Astrocyte of the cerebellum (primary cell): ENCODE data around the gene TCERG1L.

Experiments used
- DNase-seq: peaks from one replicate; pipeline ENCODE4 v3.0.0-alpha.2; 2011; ENCODE audit warnings: low read depth
- H3K4me3 ChIP-seq: 2 replicates; pipeline ENCODE4 v1.5.1; 2011; ENCODE audit warnings: mild to moderate bottlenecking, low read depth, low read length, moderate library complexity
- in situ Hi-C: cut with HindIII; loops from 2 replicates; pipeline ENCODE4 v1.10.0; 2017; ENCODE audit warnings: low sequenced_read_pairs
- TF ChIP-seq, protein P1 (sequence below): IDR thresholded peaks from 2 replicates; pipeline ENCODE4 v1.5.1; 2012; ENCODE audit warnings: low read length, low read depth, moderate library complexity, mild to moderate bottlenecking; ENCODE audit errors: missing control alignments

The TCERG1L gene

DNA sequence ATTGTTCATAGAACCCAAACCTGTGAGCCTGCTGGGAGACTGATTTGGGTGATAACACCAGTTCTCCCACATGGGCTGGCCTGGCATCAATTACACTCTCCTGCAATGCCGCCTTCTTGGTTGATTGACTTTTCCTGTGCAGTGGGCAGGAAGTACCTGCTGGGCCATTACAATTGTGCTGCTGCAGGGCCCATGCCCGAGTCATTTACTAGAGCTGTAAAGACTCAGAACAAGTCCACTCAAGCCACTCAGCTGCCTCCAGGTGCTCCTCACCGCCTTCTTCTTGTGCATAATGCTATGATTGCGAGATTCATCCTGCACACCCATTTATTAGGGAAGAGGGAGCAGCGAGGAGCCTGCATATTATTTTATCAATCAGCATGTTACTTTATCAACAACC, 264.0 kb downstream of the TCERG1L start:
- TF ChIP-seq, protein P1, sequence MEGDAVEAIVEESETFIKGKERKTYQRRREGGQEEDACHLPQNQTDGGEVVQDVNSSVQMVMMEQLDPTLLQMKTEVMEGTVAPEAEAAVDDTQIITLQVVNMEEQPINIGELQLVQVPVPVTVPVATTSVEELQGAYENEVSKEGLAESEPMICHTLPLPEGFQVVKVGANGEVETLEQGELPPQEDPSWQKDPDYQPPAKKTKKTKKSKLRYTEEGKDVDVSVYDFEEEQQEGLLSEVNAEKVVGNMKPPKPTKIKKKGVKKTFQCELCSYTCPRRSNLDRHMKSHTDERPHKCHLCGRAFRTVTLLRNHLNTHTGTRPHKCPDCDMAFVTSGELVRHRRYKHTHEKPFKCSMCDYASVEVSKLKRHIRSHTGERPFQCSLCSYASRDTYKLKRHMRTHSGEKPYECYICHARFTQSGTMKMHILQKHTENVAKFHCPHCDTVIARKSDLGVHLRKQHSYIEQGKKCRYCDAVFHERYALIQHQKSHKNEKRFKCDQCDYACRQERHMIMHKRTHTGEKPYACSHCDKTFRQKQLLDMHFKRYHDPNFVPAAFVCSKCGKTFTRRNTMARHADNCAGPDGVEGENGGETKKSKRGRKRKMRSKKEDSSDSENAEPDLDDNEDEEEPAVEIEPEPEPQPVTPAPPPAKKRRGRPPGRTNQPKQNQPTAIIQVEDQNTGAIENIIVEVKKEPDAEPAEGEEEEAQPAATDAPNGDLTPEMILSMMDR, result no peak
- in situ Hi-C loops, result no loop called here
- no peak for DNase-seq
- H3K4me3 ChIP-seq, result no peak overlapping the region

DNA sequence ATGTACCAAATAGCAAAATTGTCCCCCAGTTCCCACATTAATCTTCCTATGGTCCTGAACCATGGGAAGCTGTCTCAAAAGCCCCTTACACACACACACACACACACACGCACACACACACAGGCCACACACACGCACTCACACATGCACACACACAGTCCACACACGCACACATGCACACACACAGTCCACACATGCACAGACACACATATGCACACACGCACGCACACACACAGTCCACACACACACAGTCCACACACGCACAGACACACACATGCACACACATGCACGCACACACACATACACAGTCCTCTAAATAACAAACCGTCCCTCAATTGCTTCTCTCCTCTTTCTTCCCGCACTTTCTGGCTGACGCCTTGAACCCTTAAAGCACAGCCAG, 265.3 kb downstream of the TCERG1L start:
- TF ChIP-seq, protein P1, result no peak
- in situ Hi-C loops, result no loop called here
- no peak for DNase-seq
- no peak overlapping the region for H3K4me3 ChIP-seq

DNA sequence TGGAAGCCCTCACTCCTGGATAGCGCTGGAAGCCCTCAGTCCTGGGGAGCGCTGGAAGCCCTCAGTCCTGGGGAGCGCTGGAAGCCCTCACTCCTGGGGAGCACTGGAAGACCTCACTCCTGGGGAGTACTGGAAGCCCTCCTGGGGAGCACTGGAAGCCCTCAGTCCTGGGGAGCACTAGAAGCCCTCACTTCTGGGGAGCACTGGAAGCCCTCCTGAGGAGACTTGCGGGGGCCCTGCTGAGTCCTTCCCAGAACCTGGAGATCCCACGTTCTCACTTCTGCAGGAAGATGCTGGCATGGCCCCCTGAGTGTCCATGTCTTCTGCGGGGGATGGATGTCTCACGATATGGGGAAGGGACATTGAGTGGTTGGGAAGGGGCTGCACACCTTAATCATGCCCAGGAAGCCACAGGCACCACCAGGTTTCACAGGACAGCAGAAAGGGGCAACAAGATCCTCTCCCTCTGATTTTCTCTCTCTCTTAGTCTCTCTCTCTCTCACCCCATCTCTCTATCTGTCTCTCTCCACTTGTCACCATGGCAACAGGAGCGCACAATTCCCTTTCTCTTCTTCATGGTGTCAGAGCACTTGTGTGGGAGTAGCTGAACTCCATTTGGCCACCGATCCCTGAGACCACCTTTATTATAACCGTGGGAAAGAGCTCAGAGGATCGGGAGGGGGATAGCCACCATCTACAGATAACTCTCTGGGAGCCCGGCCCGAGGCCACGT, 267.0 kb downstream of the TCERG1L start:
- no peak for DNase-seq
- in situ Hi-C loops, result no loop called here
- no peak overlapping the region for H3K4me3 ChIP-seq
- TF ChIP-seq, protein P1, result no peak

DNA sequence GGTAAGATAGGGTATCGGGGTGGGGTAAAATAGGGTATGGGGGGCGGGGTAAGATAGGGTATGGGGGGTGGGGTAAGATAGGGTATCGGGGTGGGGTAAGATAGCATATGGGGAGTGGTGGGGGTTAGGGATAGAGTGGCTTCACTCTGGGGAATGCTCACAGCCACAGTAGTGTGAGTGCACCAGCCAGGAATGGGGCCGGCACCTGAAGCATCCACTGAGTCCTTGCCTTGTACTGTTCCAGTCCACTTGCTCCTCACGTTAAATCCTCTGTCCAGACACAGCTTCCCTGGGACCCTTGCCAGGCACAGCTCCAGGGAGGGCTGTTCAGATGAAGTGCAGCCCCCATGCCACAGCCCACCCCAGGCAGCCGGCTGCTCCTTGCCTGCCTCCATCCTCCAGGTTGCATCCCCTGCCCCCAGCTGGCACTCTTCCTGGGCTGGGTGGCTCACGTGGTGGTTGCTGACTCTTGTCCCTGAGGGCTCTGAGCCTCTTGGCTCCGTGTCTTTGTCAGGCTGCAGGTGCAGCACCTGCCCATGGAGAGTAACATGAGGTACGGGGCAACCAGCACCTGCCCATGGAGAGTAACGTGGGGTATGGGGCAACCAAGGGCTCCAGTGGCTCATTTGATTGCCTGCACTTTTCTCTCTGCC, 268.4 kb downstream of the TCERG1L start:
- H3K4me3 ChIP-seq, result no peak overlapping the region
- in situ Hi-C loops, result no loop called here
- TF ChIP-seq, protein P1, result no peak
- no peak for DNase-seq
